ENCODE results near the gene ENDOV. TPM values are rescaled to one million over a fixed set of nuclear protein-coding genes. Genes with fewer than 3 reads are reported as not detected.

The ENDOV gene
- total RNA-seq, 1 donor from 2014 or later = 36.1 TPM

DNA sequence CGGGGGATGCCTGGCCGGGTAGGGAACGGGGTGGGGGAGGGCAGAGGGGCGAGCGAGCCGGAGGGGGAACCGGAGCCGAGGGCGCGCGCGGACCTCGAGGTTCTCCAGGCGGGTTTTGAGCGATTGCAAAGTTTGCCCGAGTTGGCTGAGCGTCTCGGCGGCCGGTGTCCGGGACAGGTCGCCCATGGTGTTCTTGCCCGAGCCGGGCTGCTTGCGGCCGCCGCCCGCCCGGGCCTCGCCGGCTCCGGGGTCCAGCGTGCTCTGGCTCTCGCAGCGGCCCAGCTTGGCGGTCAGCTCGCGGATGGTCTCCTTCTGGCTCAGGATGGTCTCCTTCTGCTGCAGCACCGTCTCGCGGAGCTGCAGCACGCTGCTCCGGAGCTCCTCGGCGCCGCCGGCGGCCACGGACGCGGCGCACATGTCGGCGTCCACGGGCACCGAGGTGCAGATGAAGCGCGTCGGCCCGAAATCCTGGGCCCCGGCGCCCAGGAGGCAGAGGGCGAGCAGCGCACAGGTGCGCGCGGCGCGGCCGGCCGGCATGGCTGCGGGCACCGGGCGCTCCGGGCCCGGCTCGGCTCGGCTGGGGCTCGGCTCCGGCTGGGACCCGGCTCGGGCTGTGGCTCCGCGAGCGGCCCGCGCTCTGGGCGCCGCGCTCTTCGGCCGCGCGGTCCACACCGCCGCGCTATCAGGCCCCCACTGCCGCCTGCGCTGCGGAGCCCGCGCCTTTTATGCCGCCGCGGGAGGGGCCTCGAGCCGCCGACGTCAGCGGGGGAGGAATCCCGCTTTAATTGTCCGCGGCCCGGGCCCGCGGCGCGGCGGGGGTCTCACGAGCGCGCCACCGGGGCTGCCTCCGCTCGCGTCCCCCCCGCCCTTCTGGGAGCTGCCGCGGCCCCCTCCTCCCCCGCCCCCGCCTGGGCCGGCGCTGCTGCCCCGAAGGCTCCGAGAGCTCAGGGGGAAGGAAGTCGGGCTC is 61.2 kb downstream of the ENDOV start, which contains the start of gene NPTX1:
TSS of gene NPTX1 (minus strand) at position 698 of the 967 bp plus-strand sequence. CDS start at position 537, 161 bp downstream.
- TF ChIP-seq, protein P1, sequence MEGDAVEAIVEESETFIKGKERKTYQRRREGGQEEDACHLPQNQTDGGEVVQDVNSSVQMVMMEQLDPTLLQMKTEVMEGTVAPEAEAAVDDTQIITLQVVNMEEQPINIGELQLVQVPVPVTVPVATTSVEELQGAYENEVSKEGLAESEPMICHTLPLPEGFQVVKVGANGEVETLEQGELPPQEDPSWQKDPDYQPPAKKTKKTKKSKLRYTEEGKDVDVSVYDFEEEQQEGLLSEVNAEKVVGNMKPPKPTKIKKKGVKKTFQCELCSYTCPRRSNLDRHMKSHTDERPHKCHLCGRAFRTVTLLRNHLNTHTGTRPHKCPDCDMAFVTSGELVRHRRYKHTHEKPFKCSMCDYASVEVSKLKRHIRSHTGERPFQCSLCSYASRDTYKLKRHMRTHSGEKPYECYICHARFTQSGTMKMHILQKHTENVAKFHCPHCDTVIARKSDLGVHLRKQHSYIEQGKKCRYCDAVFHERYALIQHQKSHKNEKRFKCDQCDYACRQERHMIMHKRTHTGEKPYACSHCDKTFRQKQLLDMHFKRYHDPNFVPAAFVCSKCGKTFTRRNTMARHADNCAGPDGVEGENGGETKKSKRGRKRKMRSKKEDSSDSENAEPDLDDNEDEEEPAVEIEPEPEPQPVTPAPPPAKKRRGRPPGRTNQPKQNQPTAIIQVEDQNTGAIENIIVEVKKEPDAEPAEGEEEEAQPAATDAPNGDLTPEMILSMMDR (IDR thresholded peaks at IDR 0.05; ENCODE audit: unreplicated experiment) = no peak
- H3K27ac Mint-ChIP-seq = no peak within 1 kb of the TSS
- H3K36me3 Mint-ChIP-seq (ENCODE audit: insufficient read depth) = no peaks in the 10 kb centered on the region
- H3K9me3 Mint-ChIP-seq (ENCODE audit: low read depth) = no peaks in the 10 kb centered on the region
- H3K27me3 Mint-ChIP-seq = peaks cover 69% of the 10 kb centered on the region
- no peak for DNase-seq (ENCODE audit: low spot score, unreplicated experiment)
- H3K4me3 Mint-ChIP-seq (ENCODE audit: low read depth) = no peak within 1 kb of the TSS
- H3K4me1 Mint-ChIP-seq (ENCODE audit: low read depth) = peaks cover 6% of the 10 kb centered on the region

DNA sequence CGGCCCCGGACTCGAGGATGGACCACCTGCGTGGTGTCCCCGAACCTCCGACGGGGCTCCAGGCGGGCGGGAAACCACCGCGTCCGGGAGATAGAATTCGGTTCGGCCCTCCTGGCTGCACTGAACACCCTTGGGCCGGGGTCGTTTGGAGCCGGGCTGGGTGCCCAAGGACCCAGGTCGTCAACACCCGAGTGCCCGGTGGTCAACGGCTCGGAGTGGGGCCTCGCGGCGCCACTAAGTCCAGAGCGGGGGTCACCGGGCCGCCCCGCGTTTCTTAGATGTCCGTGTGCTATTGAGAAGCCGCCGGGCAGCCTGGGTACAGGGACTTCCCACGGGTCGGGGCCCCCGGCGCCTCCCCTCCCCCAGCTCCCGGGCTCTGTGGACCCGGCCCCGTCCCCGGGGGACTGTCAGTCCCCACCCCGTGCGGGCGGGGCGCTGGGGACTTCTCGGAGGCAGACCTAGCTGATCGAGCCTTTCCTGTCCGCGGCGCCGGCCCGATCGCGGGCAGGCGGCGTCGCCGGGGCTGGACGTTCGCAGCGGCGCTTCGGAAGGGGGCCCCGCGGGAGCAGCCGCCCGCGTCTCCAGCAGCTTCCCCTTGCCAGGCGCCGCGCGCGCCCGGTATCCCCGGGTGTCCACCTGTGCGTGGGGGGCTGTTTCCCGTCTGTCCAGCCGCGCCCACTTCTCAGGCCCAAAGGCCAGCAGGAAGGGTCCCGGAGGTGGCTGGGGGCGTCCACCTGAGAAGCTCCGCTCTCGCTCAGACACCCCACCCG is 62.1 kb downstream of the ENDOV start:
- TF ChIP-seq, protein P1 (IDR thresholded peaks at IDR 0.05; ENCODE audit: unreplicated experiment) = no peak
- no peak for DNase-seq (ENCODE audit: low spot score, unreplicated experiment)
- H3K4me1 Mint-ChIP-seq (ENCODE audit: low read depth) = peaks cover 6% of the 10 kb centered on the region
- no peaks in the 10 kb centered on the region for H3K9me3 Mint-ChIP-seq (ENCODE audit: low read depth)
- peaks cover 69% of the 10 kb centered on the region for H3K27me3 Mint-ChIP-seq
- H3K27ac Mint-ChIP-seq = no peak overlapping the region
- no peak overlapping the region for H3K4me3 Mint-ChIP-seq (ENCODE audit: low read depth)
- no peaks in the 10 kb centered on the region for H3K36me3 Mint-ChIP-seq (ENCODE audit: insufficient read depth)

DNA sequence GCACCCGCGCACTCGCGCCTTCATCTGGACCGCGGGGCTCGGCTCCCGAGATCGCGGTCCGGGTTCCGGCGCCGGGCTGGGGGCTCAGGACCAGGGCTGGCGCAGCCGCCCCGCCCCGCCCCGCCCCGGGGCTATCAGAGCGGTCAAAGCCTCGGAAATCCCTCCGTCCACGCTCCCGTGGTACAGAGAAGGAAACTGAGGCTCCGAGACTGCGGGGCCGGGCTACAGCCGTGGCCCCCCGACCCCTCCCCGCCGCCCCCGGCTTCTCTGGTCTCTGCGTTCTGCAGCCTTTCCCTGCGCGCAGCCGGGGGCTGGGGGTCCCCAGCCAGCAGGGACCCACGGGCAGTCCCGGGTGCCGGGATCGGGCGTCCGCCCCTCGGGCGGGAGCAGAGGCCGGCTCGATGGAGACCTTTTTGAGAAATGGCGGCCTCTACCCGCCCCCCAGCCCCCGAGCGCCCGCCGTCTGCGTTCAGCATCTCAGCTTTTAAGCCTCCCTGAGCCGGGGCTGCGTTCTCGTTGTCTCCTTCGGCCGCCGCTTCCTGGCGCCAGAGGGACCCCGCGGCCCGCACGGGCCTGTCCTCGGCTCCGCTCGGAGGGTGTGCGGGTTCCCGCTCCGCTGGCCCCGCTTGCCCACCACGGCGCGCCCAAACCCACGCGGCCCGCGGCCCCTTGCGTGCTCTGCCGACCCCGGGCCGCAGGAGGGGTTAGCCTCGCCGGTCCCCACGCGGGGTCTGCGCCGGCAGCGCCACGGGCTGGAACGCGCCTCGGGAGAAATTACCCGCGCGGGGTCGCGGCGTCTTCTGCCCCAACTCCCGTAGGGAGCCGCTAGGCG is 62.9 kb downstream of the ENDOV start:
- H3K4me3 Mint-ChIP-seq (ENCODE audit: low read depth) = no peak overlapping the region
- TF ChIP-seq, protein P1 (IDR thresholded peaks at IDR 0.05; ENCODE audit: unreplicated experiment) = peak; percentile 49
- no peaks in the 10 kb centered on the region for H3K9me3 Mint-ChIP-seq (ENCODE audit: low read depth)
- H3K27ac Mint-ChIP-seq = no peak overlapping the region
- peak; percentile 42 for DNase-seq (ENCODE audit: low spot score, unreplicated experiment)
- H3K36me3 Mint-ChIP-seq (ENCODE audit: insufficient read depth) = no peaks in the 10 kb centered on the region
- H3K27me3 Mint-ChIP-seq = peaks cover 69% of the 10 kb centered on the region
- peaks cover 6% of the 10 kb centered on the region for H3K4me1 Mint-ChIP-seq (ENCODE audit: low read depth)

DNA sequence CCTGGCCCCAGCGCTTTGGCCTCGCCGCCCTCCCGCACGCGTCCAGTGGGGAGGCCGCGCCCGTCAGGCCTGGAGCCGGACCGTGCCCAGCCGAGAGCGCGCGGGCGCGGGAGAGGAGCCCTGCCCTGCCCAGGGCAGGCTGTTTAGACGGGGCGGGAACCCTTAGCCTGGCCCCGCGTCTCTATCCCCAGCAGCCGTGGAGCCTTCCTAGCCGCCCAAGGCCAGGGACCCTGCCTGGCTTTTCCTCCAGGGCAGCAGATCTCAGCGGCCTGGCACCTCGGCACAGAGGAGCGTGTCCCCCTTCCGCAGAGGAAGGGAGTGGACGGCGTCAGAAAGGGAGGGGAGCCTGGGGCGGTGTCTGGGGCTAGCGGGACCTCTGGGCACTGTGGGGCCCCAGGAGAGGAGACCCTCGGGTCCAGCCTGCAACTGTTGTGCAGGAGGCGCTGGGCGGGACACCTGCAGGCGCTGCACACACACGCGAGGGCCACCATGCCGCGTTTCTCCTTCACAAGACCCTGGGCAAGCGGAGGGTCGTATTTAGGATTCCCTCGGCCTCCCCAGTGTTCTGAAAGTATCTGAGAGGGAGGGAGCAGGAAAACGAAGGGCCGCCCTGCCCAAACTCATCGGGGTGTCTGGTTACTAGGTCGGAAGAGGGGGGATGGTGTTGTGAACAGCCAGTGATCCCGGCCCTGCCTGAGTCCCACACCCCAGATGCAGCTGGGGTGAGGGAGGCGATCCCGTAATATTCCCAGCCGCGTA is 63.7 kb downstream of the ENDOV start:
- no peak for DNase-seq (ENCODE audit: low spot score, unreplicated experiment)
- TF ChIP-seq, protein P1 (IDR thresholded peaks at IDR 0.05; ENCODE audit: unreplicated experiment) = no peak
- Mint-ChIP-seq H3K4me3 (ENCODE audit: low read depth) (no peak overlapping the region), H3K36me3 (ENCODE audit: insufficient read depth) (no peaks in the 10 kb centered on the region), H3K4me1 (ENCODE audit: low read depth) (peaks cover 6% of the 10 kb centered on the region), H3K27ac (no peak overlapping the region), H3K27me3 (peaks cover 69% of the 10 kb centered on the region), H3K9me3 (ENCODE audit: low read depth) (no peaks in the 10 kb centered on the region)
